Spleen (tissue), 7 donors: ENCODE results near the gene EIF3A.

ENCODE experiments used
- CTCF ChIP-seq, 11 experiments: fragments of 200-600 bp in 7 of 11; fragments of 450-650 bp in 4 of 11; sonication (generic) in 4 of 11; IDR thresholded peaks in 8 of 11; conservative IDR thresholded peaks in 3 of 11; 1 replicate in 7 of 11; 2 replicates in 4 of 11; pipeline versions ENCODE4 v1.4.0 to v1.8.0; 2016 to 2021; ENCODE audit warnings: antibody characterized with exemption in 11 of 11, inconsistent platforms in 4 of 11, mild to moderate bottlenecking in 1 of 11
- POLR2A ChIP-seq, 3 donors: fragments of 450-650 bp; IDR thresholded peaks; one replicate each; pipeline ENCODE4 v1.5.1; 2017; ENCODE audit warnings: antibody characterized with exemption in 3 of 3, mild to moderate bottlenecking in 1 of 3
- donor health status: DM: no; HTN: no; CAD: no; lungs with moderate emphysema.
- donor health status: DM: no; HTN: no; CAD: no.
- donor health status: DM: no; HTN: no; CAD: no.

GRCh38 chr10:119025776-119026175, 54.8 kb downstream of the EIF3A start:
- TF ChIP-seq POLR2A (IDR thresholded peaks at IDR 0.05) = no peak
- TF ChIP-seq CTCF (IDR thresholded peaks at IDR 0.05 in 8 of 11, conservative IDR thresholded peaks at IDR 0.05 in 3 of 11) = no peak
